Loucy (cell line): ENCODE results near the gene ZSCAN5B.

Source experiments
- H2AFZ ChIP-seq: fragments of 200-600 bp; sonication (generic); 2 replicates; pipeline ENCODE4 v1.6.0; 2016; ENCODE audit warnings: antibody characterized with exemption, mild to moderate bottlenecking, low read length, moderate library complexity
- H3F3A ChIP-seq: fragments of 200-600 bp; 2 replicates; pipeline ENCODE4 v1.6.0; 2016; ENCODE audit warnings: antibody characterized with exemption, low read depth, mild to moderate bottlenecking
- H3K27me3 ChIP-seq: fragments of 200-600 bp; sonication (generic); 2 replicates; pipeline ENCODE4 v1.6.1; 2014; ENCODE audit warnings: low read length, mild to moderate bottlenecking; ENCODE audit not compliant: insufficient read depth, poor library complexity, severe bottlenecking
- H3K36me3 ChIP-seq: fragments of 200-600 bp; sonication (generic); 2 replicates; pipeline ENCODE4 v1.6.1; 2016; ENCODE audit warnings: low read length; ENCODE audit not compliant: insufficient read depth
- H3K4me1 ChIP-seq: fragments of 200-600 bp; sonication (generic); 2 replicates; pipeline ENCODE4 v1.5.1; 2014; ENCODE audit warnings: low read length, mild to moderate bottlenecking; ENCODE audit not compliant: insufficient read depth, poor library complexity, severe bottlenecking
- H3K4me2 ChIP-seq: fragments of 200-600 bp; sonication (generic); 2 replicates; pipeline ENCODE4 v1.6.0; 2014; ENCODE audit warnings: antibody characterized with exemption, low read length, low read depth, mild to moderate bottlenecking; ENCODE audit not compliant: poor library complexity, severe bottlenecking
- H3K4me3 ChIP-seq: fragments of 200-600 bp; sonication (generic); 2 replicates; pipeline ENCODE4 v1.5.1; 2014; ENCODE audit warnings: low read length, mild to moderate bottlenecking, mixed read lengths; ENCODE audit not compliant: poor library complexity, severe bottlenecking
- H3K79me2 ChIP-seq: fragments of 200-600 bp; sonication (generic); 2 replicates; pipeline ENCODE4 v1.6.1; 2014; ENCODE audit warnings: low read length; ENCODE audit not compliant: insufficient read depth
- H3K9ac ChIP-seq: fragments of 200-600 bp; sonication (generic); 2 replicates; pipeline ENCODE4 v1.6.0; 2014; ENCODE audit warnings: mild to moderate bottlenecking, low read depth, low read length, moderate library complexity; ENCODE audit not compliant: poor library complexity, severe bottlenecking
- H3K9me2 ChIP-seq: fragments of 200-600 bp; sonication (generic); replicated peaks from 2 replicates; pipeline ENCODE4 v1.6.1; 2016; ENCODE audit warnings: low read depth, low read length, mixed read lengths
- H3K9me3 ChIP-seq: fragments of 200-600 bp; sonication (generic); 2 replicates; pipeline ENCODE4 v1.6.1; 2014; ENCODE audit warnings: mild to moderate bottlenecking, antibody characterized with exemption, low read length, low read depth; ENCODE audit not compliant: insufficient read depth
- H4K20me1 ChIP-seq: fragments of 200-600 bp; sonication (generic); 2 replicates; pipeline ENCODE4 v1.6.0; 2014; ENCODE audit warnings: antibody characterized with exemption, low read length, mild to moderate bottlenecking; ENCODE audit not compliant: insufficient read depth, poor library complexity, severe bottlenecking
- EZH2phosphoT487 ChIP-seq: fragments of 200-600 bp; IDR thresholded peaks from 2 replicates; pipeline ENCODE4 v1.6.1; 2018; ENCODE audit warnings: antibody characterized with exemption, mild to moderate bottlenecking, moderate library complexity, borderline replicate concordance
- TF ChIP-seq, protein P1 (sequence below): fragments of 200-600 bp; sonication (generic); conservative IDR thresholded peaks from 2 replicates; pipeline ENCODE4 v1.5.1; 2014; ENCODE audit warnings: mild to moderate bottlenecking, antibody characterized with exemption, low read length

The ZSCAN5B gene

DNA sequence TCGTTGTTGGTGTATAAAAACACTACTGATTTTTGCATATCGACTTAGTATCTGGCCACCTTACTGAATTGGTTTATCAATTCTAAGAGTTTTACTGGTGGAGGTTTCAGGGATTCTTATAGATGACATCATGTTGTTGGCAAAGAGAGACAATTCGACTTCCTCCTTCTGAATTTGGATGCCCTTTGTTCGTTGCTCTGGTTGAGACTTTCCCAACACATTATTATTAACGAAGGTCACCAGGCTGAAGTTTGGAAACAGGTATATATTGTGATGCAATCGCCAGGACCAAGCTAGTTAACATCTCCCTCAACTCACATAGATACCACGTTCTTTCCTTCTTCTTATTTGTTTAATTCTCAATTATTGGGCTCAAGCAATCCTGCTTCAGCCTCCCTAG, 2.1 kb upstream of the ZSCAN5B start:
- no peaks in the 10 kb centered on the region for H3K27me3 ChIP-seq
- H3K9me3 ChIP-seq = no peaks in the 10 kb centered on the region
- no peak overlapping the region for H2AFZ ChIP-seq
- H3K9ac ChIP-seq = no peak overlapping the region
- H3K9me2 ChIP-seq = no peaks in the 10 kb centered on the region
- H3K79me2 ChIP-seq = no peaks in the 10 kb centered on the region
- H3F3A ChIP-seq = no peaks in the 10 kb centered on the region
- no peak overlapping the region for H3K4me3 ChIP-seq
- H3K4me2 ChIP-seq = no peak overlapping the region
- H4K20me1 ChIP-seq = no peaks in the 10 kb centered on the region
- H3K4me1 ChIP-seq = no peaks in the 10 kb centered on the region
- no peaks in the 10 kb centered on the region for H3K36me3 ChIP-seq
- TF ChIP-seq, protein P1, sequence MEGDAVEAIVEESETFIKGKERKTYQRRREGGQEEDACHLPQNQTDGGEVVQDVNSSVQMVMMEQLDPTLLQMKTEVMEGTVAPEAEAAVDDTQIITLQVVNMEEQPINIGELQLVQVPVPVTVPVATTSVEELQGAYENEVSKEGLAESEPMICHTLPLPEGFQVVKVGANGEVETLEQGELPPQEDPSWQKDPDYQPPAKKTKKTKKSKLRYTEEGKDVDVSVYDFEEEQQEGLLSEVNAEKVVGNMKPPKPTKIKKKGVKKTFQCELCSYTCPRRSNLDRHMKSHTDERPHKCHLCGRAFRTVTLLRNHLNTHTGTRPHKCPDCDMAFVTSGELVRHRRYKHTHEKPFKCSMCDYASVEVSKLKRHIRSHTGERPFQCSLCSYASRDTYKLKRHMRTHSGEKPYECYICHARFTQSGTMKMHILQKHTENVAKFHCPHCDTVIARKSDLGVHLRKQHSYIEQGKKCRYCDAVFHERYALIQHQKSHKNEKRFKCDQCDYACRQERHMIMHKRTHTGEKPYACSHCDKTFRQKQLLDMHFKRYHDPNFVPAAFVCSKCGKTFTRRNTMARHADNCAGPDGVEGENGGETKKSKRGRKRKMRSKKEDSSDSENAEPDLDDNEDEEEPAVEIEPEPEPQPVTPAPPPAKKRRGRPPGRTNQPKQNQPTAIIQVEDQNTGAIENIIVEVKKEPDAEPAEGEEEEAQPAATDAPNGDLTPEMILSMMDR = no peak
- TF ChIP-seq EZH2phosphoT487 = no peak

DNA sequence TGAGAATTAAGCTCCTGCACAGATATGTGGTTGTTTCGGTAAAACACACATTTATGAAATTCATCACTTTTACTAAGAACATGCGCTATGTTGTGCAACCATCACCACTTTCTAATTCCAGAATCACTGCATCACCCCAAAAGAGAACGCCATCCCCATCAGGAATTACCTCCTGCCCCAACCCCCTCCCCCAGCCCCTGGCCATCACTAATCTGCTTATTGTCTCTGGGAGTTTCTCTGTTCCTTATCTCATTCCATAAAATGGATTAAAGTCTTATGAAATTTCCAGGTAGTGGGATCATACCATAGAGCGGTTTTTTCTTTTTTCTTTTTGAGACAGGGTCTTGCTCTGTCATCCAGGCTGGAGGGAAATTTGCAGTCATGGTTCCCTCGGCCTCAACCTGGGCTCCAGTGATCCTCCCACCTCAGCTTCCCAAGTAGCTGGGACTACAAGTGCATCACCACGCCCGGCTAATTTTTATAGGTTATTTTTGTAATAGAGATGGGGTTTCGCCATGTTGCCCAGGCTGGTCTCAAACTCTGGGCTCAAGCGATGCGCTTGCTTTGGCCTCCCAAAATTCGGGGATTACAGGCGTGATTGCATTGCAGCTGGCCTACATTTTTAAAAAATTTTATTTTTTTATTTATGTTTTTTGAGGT, 3.5 kb downstream of the ZSCAN5B start:
- TF ChIP-seq EZH2phosphoT487 = no peak
- TF ChIP-seq, protein P1 = no peak
- Histone ChIP-seq H3K4me3 (no peak overlapping the region), H4K20me1 (no peaks in the 10 kb centered on the region), H3K4me2 (no peak overlapping the region), H2AFZ (no peak overlapping the region), H3K4me1 (no peaks in the 10 kb centered on the region), H3K36me3 (no peaks in the 10 kb centered on the region), H3K79me2 (no peaks in the 10 kb centered on the region), H3F3A (no peaks in the 10 kb centered on the region), H3K27me3 (no peaks in the 10 kb centered on the region), H3K9me2 (no peaks in the 10 kb centered on the region), H3K9ac (no peak overlapping the region), H3K9me3 (no peaks in the 10 kb centered on the region)

DNA sequence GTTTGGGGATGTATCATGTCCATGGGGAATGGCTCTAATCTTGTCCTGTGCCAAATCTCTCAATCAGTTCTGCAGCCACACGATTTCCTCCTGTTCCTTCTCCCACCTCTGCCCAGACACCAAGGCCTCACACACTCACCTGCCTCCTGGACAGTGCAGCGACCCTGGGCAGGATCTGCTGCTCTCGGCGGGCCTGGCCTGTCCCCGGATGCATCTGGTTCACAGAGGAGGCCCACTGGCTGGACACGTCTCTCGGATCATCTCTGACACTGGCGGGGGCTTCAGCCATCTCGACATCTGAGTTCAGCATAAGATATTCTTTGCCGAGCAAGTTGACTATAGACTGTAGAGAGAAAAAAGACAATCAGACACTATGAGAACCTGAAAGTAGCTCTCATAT, 5.9 kb downstream of the ZSCAN5B start:
- H3F3A ChIP-seq = no peaks in the 10 kb centered on the region
- no peaks in the 10 kb centered on the region for H3K36me3 ChIP-seq
- H3K4me2 ChIP-seq = no peak overlapping the region
- no peaks in the 10 kb centered on the region for H3K27me3 ChIP-seq
- no peak overlapping the region for H2AFZ ChIP-seq
- no peaks in the 10 kb centered on the region for H3K9me3 ChIP-seq
- H3K9me2 ChIP-seq = no peaks in the 10 kb centered on the region
- TF ChIP-seq, protein P1 = no peak
- TF ChIP-seq EZH2phosphoT487 = no peak
- H3K4me3 ChIP-seq = no peak overlapping the region
- no peak overlapping the region for H3K9ac ChIP-seq
- H3K79me2 ChIP-seq = no peaks in the 10 kb centered on the region
- no peaks in the 10 kb centered on the region for H4K20me1 ChIP-seq
- H3K4me1 ChIP-seq = no peaks in the 10 kb centered on the region
